BLaER1 (cell line): ENCODE measurements around the gene ZFX.
A peak's percentile ranks its signal among the peaks of the same experiment; 100 is the strongest.
"Not testable (repeated sequence)": the region's sequence is repeated elsewhere in the genome, so short reads cannot be mapped to it uniquely, and the experiment has no call there.

Experiments used
- H3K27ac ChIP-seq: shearing (Covaris generic); formaldehyde crosslinking; 2 replicates; pipeline ENCODE4 v1.8.1; 2022
- H3K27me3 ChIP-seq: shearing (Covaris generic); formaldehyde crosslinking; 2 replicates; pipeline ENCODE4 v1.8.1; 2022
- H3K36me3 ChIP-seq: shearing (Covaris generic); formaldehyde crosslinking; 2 replicates; pipeline ENCODE4 v1.8.1; 2022
- H3K4me1 ChIP-seq: shearing (Covaris generic); formaldehyde crosslinking; 2 replicates; pipeline ENCODE4 v1.8.1; 2022
- H3K4me2 ChIP-seq: shearing (Covaris generic); formaldehyde crosslinking; 2 replicates; pipeline ENCODE4 v1.8.1; 2022
- H3K4me3 ChIP-seq: shearing (Covaris generic); formaldehyde crosslinking; 2 replicates; pipeline ENCODE4 v1.8.1; 2022
- H3K9ac ChIP-seq: shearing (Covaris generic); formaldehyde crosslinking; 2 replicates; pipeline ENCODE4 v1.8.1; 2022
- H3K9me3 ChIP-seq: shearing (Covaris generic); formaldehyde crosslinking; 2 replicates; pipeline ENCODE4 v1.8.1; 2022
- H4K20me1 ChIP-seq: shearing (Covaris generic); formaldehyde crosslinking; 2 replicates; pipeline ENCODE4 v1.8.1; 2022
- Cebpa-rat ChIP-seq: shearing (Covaris generic); IDR thresholded peaks from 2 replicates; pipeline ENCODE4 v1.8.1; 2022

ZFX gene

DNA sequence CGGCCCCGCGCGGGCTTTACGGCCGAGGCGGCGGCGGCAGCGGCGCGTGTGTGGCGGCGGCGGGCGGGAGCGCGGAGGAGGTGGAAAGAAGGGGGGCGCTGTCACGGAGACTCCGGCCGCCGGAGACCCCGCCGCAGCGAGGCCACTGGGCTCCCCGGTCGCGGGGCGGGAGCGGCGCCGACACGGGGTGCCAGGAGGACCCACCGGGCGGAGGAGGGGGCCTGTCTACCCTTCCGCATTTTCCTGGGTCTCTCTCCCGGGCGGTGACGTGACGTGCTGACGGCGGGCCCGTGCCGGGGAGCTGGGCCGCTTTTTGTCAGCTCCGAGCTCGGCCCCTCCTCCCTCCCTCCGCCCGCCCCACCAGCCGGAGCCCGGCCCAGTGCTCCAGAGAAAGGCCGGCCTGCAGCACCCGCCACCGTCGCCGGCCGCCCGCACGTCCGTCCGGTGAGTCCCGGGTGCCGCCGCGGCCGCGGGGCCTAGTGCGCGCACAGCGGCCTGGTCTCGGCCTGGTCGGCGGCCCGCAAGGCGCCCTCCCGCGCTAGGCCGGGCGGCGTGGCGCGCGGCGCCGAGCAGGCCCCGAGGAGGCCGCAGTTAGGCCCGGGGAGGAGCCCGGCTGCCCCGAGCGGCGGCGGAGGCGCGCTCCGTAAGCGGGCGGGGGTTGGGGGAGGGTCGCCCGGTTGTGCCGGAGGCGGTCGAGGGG is at the start of gene ZFX:
TSS of gene ZFX (plus strand) at position 379 of the 700 bp plus-strand sequence. CDS start 23,014 bp downstream, outside the sequence.
- Histone ChIP-seq H3K36me3 (peaks cover 16% of the 10 kb centered on the region; the same call in 1 of the 2 replicates), H3K9ac (peak within 1 kb of the TSS; percentile 100), H3K27ac (peak within 1 kb of the TSS; percentile 100), H3K4me3 (peak within 1 kb of the TSS; percentile 83), H3K4me2 (peak within 1 kb of the TSS; percentile 88), H3K27me3 (no peaks in the 10 kb centered on the region), H4K20me1 (peaks cover 42% of the 10 kb centered on the region), H3K9me3 (no peaks in the 10 kb centered on the region), H3K4me1 (peaks cover 72% of the 10 kb centered on the region)
- no peak for TF ChIP-seq Cebpa-rat

DNA sequence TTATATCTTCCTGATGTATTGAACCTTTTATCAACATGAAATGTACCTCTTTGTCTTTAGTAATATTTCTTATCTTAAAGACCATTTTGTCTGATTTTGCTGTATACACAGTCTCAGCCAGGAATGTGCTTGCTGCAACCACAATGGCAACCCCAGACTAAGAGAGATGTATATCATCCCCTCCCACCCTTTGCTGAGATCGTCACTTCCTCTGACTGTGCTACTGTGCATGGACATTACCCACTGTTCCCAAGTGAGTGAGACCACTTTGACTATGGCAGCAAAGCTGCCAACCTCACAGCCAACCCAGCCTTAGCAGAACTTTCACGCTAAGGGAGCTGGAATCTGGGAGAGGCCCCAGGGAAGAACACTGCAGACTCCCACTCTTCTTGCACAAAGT is 48.8 kb upstream of the ZFX start:
- H3K27ac ChIP-seq = no peak overlapping the region
- no peaks in the 10 kb centered on the region for H3K4me1 ChIP-seq
- no peaks in the 10 kb centered on the region for H3K27me3 ChIP-seq
- no peaks in the 10 kb centered on the region for H3K9me3 ChIP-seq
- H3K4me2 ChIP-seq = no peak overlapping the region
- no peaks in the 10 kb centered on the region for H4K20me1 ChIP-seq
- no peak overlapping the region for H3K9ac ChIP-seq
- TF ChIP-seq Cebpa-rat = no peak
- no peak overlapping the region for H3K4me3 ChIP-seq
- H3K36me3 ChIP-seq = peaks cover 13% of the 10 kb centered on the region

DNA sequence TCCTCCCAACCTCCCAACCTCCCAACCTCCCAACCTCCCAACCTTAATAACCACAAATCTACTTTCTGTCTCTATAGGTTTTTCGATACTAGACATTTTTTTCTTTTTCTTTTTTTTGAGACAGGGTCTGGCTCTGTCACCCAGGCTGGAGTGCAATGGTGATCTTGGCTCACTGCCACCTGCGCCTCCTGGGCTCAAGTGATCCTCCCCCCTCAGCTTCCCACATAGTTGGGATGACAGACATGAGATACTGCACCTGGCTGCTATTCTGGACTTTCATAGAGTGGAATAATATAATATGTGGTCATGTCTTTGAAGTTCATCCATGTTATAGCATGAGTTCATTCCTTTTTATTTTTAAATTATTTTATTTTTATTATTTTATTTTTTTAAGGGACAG is 39.5 kb upstream of the ZFX start:
- Histone ChIP-seq H4K20me1 (no peaks in the 10 kb centered on the region), H3K27ac (no peak overlapping the region), H3K27me3 (no peaks in the 10 kb centered on the region), H3K9me3 (no peaks in the 10 kb centered on the region), H3K4me1 (no peaks in the 10 kb centered on the region), H3K4me3 (no peak overlapping the region), H3K4me2 (no peak overlapping the region), H3K36me3 (0 out of 2 replicates have a peak, but pooled peaks cover 12% of the 10 kb centered on the region), H3K9ac (no peak overlapping the region)
- no peak for TF ChIP-seq Cebpa-rat

DNA sequence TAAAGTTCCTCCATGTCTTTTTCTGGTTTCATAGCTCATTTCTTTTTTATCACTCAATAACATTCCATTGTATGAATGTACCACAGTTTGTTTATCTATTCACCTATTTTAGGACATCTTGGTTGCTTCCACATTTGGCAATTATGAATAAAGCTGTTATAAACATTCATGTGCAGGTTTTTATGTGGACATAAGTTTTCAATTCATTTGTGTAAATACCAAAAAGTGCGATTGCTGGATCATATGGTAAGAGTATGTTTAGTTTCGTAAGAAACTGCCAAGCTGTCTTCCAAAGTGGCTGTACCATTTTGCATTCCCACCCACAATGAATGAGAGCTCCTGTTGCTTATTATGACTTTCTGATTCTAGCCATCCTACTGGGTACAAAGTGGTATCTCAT is 36.3 kb upstream of the ZFX start:
- Histone ChIP-seq H3K27ac (no peak overlapping the region), H3K36me3 (0 out of 2 replicates have a peak, but pooled peaks cover 6% of the 10 kb centered on the region), H4K20me1 (no peaks in the 10 kb centered on the region), H3K9me3 (no peaks in the 10 kb centered on the region), H3K4me2 (no peak overlapping the region), H3K4me1 (no peaks in the 10 kb centered on the region), H3K9ac (no peak overlapping the region), H3K27me3 (no peaks in the 10 kb centered on the region), H3K4me3 (no peak overlapping the region)
- TF ChIP-seq Cebpa-rat = no peak

DNA sequence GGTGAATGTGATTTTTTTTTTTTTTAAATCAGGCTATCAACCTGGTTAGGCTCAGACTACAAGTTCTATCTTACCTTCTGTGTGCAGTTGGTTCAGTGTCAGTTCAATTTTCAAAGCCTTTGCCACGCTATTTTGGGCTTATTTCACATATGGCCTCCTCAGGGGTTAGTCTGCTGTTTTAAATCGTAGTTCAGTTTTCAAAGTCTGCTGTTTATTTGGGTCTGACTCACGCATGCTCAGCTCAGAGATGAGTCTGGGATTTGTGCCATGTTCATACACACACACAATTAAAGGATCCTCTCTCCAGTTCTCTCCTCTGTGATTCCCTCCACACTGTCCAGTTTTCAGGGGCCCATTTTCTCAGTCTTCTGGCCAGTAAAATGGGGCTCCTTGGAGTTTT is 32.3 kb upstream of the ZFX start:
- Histone ChIP-seq H3K9me3 (no peaks in the 10 kb centered on the region), H3K27ac (no peak overlapping the region)

DNA sequence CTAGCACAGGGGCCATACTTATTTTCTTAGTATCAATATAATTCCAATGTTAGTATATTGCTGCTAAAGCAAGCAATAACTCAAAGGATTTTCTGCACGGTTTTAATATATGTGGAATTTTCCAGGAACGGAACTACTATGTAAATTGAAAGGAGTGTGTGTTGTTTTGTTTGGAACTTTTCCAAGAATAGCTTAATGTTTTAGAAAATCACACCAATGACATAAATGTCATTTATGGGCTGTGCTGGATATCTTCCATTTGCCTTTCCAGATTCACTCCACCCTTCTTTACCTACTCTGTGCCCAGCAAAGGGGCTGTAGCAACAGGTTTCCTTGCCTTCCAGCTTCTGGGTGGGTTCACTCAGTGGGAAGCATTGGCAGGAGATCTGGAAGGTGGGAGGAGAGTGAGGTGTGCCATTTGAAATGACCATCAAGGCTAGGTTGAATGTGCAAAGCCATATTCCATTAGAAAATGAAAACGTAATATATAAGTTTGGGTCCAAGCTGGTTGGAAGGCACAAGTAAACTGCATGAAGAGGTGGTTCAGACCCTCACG is 25.2 kb upstream of the ZFX start:
- H3K27ac ChIP-seq = no peak overlapping the region
- H3K4me3 ChIP-seq = no peak overlapping the region
- no peak overlapping the region for H3K4me2 ChIP-seq
- H3K9me3 ChIP-seq = no peaks in the 10 kb centered on the region
- H3K27me3 ChIP-seq = no peaks in the 10 kb centered on the region
- H4K20me1 ChIP-seq = no peaks in the 10 kb centered on the region
- no peaks in the 10 kb centered on the region for H3K4me1 ChIP-seq
- H3K36me3 ChIP-seq = no peaks in the 10 kb centered on the region
- H3K9ac ChIP-seq = no peak overlapping the region
- no peak for TF ChIP-seq Cebpa-rat

More for the DNA sequence above, 32.3 kb upstream of the ZFX start:
- Histone ChIP-seq H3K4me1 (no peaks in the 10 kb centered on the region), H3K4me2 (no peak overlapping the region), H3K27me3 (no peaks in the 10 kb centered on the region), H4K20me1 (no peaks in the 10 kb centered on the region), H3K9ac (no peak overlapping the region), H3K36me3 (no peaks in the 10 kb centered on the region), H3K4me3 (no peak overlapping the region)
- TF ChIP-seq Cebpa-rat = no peak

DNA sequence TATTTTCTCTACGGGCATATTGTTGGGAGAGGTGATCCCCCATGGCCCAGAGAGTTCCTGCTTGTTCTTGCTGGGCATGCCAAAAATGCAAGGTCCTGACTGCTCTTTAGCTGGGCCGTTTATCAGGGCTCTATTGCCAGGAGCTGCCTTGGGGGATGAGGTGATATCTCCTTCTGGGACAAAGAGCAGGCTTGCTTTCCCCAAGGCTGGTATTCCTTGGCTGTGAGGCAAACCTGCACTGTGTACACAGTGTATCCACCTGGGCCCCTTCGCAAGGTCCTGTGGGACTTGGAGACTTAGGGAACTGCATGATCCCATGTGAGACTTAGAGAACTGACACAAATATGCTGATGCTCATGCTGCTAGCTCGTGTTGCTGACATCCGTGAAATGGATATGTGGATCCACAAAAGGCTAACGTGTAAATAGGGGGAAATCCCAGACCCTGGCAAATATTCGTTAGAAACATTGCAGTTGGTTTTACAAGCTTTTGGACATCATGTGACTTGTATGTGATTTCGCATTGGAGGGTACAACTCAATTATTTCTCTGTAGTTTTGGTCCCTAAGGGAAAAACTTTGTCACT is 24.4 kb upstream of the ZFX start:
- Histone ChIP-seq H4K20me1 (no peaks in the 10 kb centered on the region), H3K9ac (no peak overlapping the region), H3K4me1 (no peaks in the 10 kb centered on the region), H3K27ac (no peak overlapping the region), H3K9me3 (no peaks in the 10 kb centered on the region), H3K4me2 (no peak overlapping the region), H3K4me3 (no peak overlapping the region), H3K27me3 (no peaks in the 10 kb centered on the region), H3K36me3 (no peaks in the 10 kb centered on the region)
- TF ChIP-seq Cebpa-rat = no peak

DNA sequence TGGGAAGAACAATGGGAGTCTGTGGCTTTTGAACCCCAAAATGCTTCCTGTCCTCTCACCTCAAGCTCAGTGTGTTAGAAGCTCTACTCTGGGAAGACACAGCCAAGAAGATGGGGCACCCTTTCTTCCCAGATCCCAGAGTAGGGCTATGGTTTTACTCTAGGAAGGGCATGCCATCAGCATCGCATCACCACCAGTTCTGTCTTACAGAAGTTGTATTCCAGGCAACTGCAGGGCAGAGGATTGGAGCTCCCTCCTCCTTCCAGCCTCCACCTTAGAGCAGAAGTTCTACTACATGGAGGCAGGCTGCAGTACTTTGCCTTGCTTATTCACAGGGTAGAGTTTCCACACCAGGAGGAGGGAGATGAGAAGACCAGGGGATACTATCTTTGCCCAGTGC is 18.1 kb upstream of the ZFX start:
- TF ChIP-seq Cebpa-rat = no peak
- no peak overlapping the region for H3K4me3 ChIP-seq

DNA sequence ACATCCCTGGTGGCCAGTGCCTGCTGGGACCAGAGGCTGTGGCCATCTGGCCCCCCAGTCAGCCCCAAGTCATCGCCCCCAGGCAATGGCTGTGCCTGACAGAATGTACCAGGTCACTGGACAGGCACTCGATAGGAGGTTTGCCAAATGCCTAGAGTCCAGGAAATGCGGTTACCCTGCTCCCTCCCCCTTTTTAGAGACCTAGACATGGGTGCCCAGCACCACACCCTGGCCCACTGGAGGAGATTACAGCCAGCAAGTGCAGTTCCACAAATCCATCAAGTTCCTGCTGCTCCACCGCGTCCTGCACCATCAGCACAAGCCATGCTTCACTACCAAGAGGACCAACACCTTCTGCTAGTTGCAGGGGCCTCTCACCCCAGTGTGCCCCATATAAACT is 16.2 kb upstream of the ZFX start:
- H3K36me3 ChIP-seq = no peaks in the 10 kb centered on the region
- no peaks in the 10 kb centered on the region for H3K4me1 ChIP-seq
- H3K4me3 ChIP-seq = no peak overlapping the region
- no peaks in the 10 kb centered on the region for H3K9me3 ChIP-seq
- no peak overlapping the region for H3K4me2 ChIP-seq
- H4K20me1 ChIP-seq = no peaks in the 10 kb centered on the region
- no peak overlapping the region for H3K27ac ChIP-seq
- no peaks in the 10 kb centered on the region for H3K27me3 ChIP-seq
- H3K9ac ChIP-seq = no peak overlapping the region
- TF ChIP-seq Cebpa-rat = no peak

More for the DNA sequence above, 18.1 kb upstream of the ZFX start:
- no peaks in the 10 kb centered on the region for H3K4me1 ChIP-seq
- no peaks in the 10 kb centered on the region for H3K9me3 ChIP-seq
- H3K36me3 ChIP-seq = no peaks in the 10 kb centered on the region
- H3K4me2 ChIP-seq = no peak overlapping the region
- H4K20me1 ChIP-seq = no peaks in the 10 kb centered on the region
- H3K27ac ChIP-seq = no peak overlapping the region
- no peak overlapping the region for H3K9ac ChIP-seq
- H3K27me3 ChIP-seq = no peaks in the 10 kb centered on the region

DNA sequence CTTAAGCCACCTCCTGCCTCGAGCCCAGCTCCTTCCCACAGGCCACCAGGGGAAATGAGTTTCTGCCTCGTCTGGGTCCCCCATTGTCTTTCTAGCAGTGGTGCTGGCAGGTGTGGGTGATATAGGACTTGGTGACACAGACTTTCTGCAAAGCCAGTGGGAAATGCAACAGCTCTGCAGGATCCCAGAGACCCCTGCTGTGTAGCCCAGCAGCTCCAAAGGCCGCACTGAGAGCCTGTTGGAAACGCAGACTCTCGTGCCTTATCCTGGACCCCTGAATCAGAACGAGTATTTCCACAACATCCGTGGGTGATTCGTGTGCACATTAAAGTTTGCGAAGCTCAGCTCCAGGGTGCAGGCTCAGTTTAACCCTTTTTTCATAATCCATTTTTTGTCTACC is 13.8 kb upstream of the ZFX start:
- H3K27ac ChIP-seq, H3K9me3 ChIP-seq, H3K36me3 ChIP-seq, H3K4me3 ChIP-seq, H4K20me1 ChIP-seq, H3K4me1 ChIP-seq, H3K27me3 ChIP-seq, H3K9ac ChIP-seq, H3K4me2 ChIP-seq: not testable (repeated sequence)
